CD4-positive, alpha-beta T cell treated with Interleukin-15 for 1 hour (primary cell): Measurements from ENCODE around the gene C10orf105.

Source experiments
- DNase-seq: peaks from one replicate; pipeline ENCODE4 v3.0.0-alpha.2; 2020

Gene C10orf105

DNA sequence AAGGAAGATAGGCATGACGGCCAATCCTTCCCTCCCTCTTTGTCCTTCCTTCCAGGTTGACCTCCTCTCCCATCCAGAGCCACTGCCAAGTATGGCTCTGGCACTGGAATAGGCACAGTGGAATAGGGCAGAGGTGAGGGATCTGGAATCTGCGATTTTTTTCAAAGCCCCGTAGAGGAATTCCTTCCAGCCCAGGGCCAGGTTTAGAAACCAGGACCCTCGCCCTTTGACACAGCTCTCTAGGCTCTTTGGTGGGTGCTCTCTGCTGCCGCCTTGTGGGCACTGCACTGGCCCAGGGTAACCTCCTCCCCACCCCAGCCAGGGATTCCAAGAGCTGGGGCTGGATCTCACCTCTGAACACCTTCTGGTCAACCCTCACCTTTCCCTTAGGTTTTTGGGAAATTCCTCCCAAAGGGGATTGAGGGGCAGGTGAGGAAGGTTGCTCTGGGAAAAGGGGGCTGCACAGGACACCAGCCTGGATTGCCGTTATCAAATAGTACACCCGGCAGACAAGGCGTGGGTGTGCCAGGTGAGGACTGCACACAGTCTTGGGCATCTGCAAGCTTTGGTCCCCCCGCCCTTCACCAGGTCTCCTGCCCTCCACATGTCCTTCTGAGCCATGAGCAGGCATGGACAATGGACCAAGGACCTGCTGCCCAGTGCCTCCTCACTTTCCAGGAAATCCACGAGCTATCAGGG is 22.8 kb downstream of the C10orf105 start:
- peak; percentile 43 for DNase-seq

DNA sequence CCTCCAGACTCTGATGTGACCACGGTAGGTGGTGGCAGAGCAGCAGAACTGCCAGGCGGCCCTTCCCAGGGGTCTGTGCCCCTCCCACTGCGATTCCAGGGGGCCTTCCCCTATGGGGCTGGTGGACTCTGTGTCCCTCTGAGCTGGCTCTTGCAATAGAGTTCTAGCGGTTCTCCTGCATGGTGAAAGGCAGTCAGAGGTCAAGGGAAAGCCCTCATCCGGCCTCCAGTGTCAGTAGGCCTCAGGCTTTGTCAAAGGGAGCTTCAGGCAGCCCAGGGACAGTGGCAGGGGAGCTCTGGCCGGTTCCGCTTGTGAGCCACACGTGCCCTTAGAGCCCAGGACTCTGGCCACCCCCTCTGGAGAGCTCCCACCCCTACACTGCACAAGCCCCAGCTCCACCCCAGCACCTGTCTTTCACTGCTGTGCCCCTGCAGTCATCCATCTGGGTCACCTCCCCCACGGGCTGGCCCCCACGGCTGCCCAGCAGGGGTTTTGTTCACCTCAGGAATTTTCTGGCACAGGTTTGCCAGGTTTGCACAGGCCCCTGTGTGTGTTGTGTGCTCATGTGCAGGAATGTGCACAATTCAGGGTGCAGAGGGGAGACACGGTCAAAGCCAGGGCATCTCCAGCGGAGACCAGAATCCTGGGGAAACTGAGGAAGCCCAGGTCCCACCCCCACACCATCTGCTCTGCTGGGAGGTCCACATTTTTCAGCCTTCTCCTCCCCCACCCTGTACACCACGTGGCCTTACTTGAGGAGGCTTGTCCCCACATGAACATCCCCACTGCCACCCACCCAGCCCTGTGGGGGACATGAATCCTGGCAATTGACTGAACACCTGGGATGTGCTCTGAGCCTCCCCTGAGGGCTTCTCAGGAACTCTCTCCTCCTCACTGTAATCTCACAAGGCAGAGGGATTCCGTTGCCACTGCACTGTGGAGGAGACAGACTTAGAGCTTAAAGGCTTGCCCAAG is 23.8 kb downstream of the C10orf105 start:
- no peak for DNase-seq

GRCh38 chr10:71694567-71694968 is 25.0 kb downstream of the C10orf105 start:
- peak; percentile 81 for DNase-seq

- no peak for DNase-seq
Observed at GRCh38 chr10:71694039-71694501, 25.5 kb downstream of the C10orf105 start.

GRCh38 chr10:71693377-71693776 is 26.2 kb downstream of the C10orf105 start:
- DNase-seq = no peak

- no peak for DNase-seq
Observed at GRCh38 chr10:71692598-71693306, 26.8 kb downstream of the C10orf105 start.

- no peak for DNase-seq
Observed at GRCh38 chr10:71691405-71691804, 28.2 kb downstream of the C10orf105 start.

GRCh38 chr10:71690094-71690720 is 29.4 kb downstream of the C10orf105 start:
- no peak for DNase-seq

GRCh38 chr10:71688256-71688655 is 31.3 kb downstream of the C10orf105 start:
- DNase-seq = no peak

- DNase-seq = no peak
Observed at GRCh38 chr10:71687480-71687879, 32.1 kb downstream of the C10orf105 start.

GRCh38 chr10:71687077-71687476 is 32.5 kb downstream of the C10orf105 start:
- DNase-seq = no peak

DNA sequence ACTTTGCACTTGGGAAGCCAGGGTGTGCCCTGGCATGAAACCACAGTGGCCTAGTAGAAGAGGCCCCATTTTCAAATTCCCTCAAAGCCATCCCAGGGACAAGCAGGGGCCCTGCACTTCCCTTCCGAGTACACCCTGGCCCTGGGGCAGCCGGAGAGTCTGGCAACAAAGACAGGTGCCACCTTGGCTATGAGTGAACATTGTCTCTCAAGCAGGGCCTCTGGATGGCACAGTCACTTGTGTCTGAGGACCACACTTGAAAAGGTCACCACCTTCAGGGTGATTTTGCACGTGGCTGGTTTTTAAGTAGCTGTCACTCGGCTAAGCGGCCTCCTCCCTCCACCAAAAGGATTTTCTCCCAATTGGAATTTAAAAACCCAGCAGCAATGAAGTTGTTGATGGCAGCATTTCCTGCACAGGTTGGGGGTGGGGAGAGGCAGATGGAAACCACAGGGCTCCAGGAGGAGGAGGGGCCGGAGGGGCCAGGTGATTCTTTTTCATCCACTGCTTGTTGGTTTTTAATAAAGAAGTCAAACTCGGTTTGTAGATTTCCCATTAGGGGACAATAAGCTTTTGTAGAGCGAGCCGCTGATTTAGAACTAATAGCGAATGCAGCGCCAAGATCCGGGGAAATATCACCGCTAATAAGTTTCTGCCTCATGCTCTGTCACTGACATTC is 33.9 kb downstream of the C10orf105 start:
- no peak for DNase-seq

GRCh38 chr10:71684356-71685173 is 35.0 kb downstream of the C10orf105 start:
- peak; percentile 32 for DNase-seq

- no peak for DNase-seq
Observed at GRCh38 chr10:71683301-71683700, 36.3 kb downstream of the C10orf105 start.

- DNase-seq = no peak
Observed at GRCh38 chr10:71681977-71682376, 37.6 kb downstream of the C10orf105 start.

DNA sequence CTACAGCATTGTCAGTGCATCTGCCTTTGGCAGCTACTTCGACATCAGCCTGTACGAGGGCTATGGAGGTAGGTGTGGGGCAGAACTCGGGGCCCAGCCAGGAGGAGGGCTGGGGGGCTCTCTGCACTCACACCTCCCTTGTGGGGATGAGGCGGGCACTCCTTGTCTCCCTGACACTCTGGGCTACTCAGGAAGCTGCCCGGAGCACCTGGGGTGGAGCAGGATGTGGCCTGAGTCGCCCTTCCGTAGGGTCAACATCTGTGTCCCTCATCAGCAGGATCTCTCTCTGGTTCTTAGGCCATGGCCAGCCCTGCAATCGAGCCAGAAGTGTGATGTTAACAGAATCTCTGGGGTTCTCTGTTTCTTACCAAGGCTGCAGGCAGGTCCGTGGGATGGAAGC is 40.2 kb downstream of the C10orf105 start:
- DNase-seq = no peak

GRCh38 chr10:71678057-71678805 is 41.3 kb downstream of the C10orf105 start:
- no peak for DNase-seq

DNA sequence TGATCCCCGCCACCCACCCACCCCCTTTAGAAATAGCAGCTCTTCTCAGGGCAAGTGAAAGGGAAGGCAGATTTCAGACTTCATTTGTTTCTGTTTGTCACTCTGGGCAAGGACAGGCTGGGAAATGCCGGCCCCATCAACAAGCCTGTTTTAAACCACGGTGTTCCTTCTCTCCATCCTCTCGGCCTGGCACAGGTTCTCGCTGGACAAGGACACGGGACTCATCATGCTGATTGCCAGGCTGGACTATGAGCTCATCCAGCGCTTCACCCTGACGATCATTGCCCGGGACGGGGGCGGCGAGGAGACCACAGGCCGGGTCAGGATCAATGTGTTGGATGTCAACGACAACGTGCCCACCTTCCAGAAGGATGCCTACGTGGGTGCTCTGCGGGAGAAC is 42.3 kb downstream of the C10orf105 start:
- DNase-seq = no peak

DNA sequence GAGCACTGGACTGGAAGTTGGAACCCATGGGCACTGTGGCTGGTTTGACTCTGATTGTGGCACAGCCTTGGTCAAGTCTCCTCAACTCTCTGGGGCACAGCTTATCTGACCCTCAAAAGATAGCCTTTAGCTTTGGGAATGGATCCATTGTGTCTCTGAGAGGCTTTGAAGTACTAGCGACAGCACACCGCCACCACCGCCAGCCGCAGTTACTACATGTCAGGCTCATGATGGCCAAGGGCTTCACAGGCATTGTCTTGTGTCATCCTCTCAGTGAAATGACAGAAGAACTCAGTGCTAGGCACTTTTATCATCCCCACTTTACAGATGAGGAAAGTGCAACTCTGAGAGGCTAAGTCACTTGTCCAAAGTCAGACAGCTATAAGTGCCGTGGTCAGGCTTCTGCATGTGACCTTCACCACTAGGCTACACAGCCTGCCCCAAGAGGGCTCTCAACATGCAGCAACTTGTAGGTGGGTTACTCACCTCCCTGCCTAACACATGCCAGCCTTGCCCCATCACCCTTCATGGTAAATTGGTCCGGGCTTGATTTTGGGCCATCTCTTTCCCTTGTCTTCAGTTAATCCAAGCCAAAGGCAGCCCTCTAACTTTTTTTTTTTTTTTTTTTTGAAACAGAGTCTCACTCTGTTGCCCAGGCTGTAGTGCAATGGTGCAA is 44.1 kb downstream of the C10orf105 start:
- DNase-seq = no peak
